ENCODE measurements around the gene MPPED2. TPM values are rescaled to one million over a fixed set of nuclear protein-coding genes. Genes with fewer than 3 reads are reported as not detected.
A peak's percentile ranks its signal among the peaks of the same experiment; 100 is the strongest.

Gene MPPED2
- total and polyA plus RNA-seq, 2 of the 13 experiments (the other 11 are each of a cell fraction or from before 2014, with no cell fraction given): not detected

GRCh38 chr11:30489511-30489910 is 96.6 kb downstream of the MPPED2 start:
- Histone ChIP-seq H3K4me3 (replicated peaks in 1 of 3; ENCODE audit: insufficient read depth in 1 of 3, low read depth in 2 of 3, low read length in 3 of 3) (0 out of 6 replicates have a peak overlapping the region, but pooled peaks of 1 of the 3 experiments have one; percentile 10), H3K4me1 (ENCODE audit: insufficient read depth, low read length) (peaks cover 32% of the 10 kb centered on the region), H3K27ac (ENCODE audit: extremely low read length, insufficient read depth, low read length) (peak overlapping the region; percentile 36), H2AFZ (ENCODE audit: low read length) (no peak overlapping the region), H4K20me1 (ENCODE audit: insufficient read depth, low read length) (no peaks in the 10 kb centered on the region), H3K9me3 (ENCODE audit: low read length) (no peaks in the 10 kb centered on the region), H3K79me2 (ENCODE audit: insufficient read depth, low read length) (no peaks in the 10 kb centered on the region), H3K4me2 (ENCODE audit: low read depth, low read length) (peak overlapping the region; percentile 70), H3K36me3 (replicated peaks in 1 of 2; ENCODE audit: control insufficient read depth in 1 of 2, insufficient read depth in 2 of 2, low read length in 2 of 2) (no peaks in the 10 kb centered on the region), H3K27me3 (ENCODE audit: control insufficient read depth in 1 of 2, insufficient read depth in 2 of 2, low read length in 2 of 2) (no peaks in the 10 kb centered on the region), H3K9ac (ENCODE audit: insufficient read depth, low read depth, low read length) (no peak overlapping the region)
- no peak for DNase-seq (ENCODE audit: low spot score)
- BruUV-seq (replicated peaks): no TSS peak
- POLR2A ChIA-PET: no interaction called here
- no peak for TF ChIP-seq KAT2B (IDR thresholded peaks at IDR 0.05; ENCODE audit: borderline replicate concordance, low read depth, low read length)
- TF ChIP-seq EHMT2 (IDR thresholded peaks at IDR 0.05; ENCODE audit: borderline replicate concordance, low read depth, low read length): 0 out of 2 replicates have a peak, but pooled peaks have one; percentile 36
- FAIRE-seq: no peak
- in situ Hi-C loops (cut with HindIII; ENCODE audit: extremely low pct_ligation_motif_present, low pct_unique_long_range_greater_than_20kb): no loop called here
- intact Hi-C loops (cut with micrococcal nuclease; ENCODE audit: unreplicated experiment): no loop called here
- ATAC-seq: peak; percentile 25
- CTCF ChIA-PET (ENCODE audit: low intra/inter-chr PET ratio, low total read pairs): no interaction called here
- WGBS (ENCODE audit: low lambda C conversion rate): 14% methylated on average over 4 of the region's 4 CpGs

GRCh38 chr11:30489076-30489475 is 97.1 kb downstream of the MPPED2 start:
- 0% methylated on average over 1 of the region's 1 CpG for WGBS (ENCODE audit: low lambda C conversion rate)
- Histone ChIP-seq H3K79me2 (ENCODE audit: insufficient read depth, low read length) (no peaks in the 10 kb centered on the region), H3K4me3 (replicated peaks in 1 of 3; ENCODE audit: insufficient read depth in 1 of 3, low read depth in 2 of 3, low read length in 3 of 3) (peak overlapping the region in 1 of 3 experiments; percentile 10; a peak in 2 of 6 replicates), H3K9ac (ENCODE audit: insufficient read depth, low read depth, low read length) (no peak overlapping the region), H3K9me3 (ENCODE audit: low read length) (no peaks in the 10 kb centered on the region), H2AFZ (ENCODE audit: low read length) (no peak overlapping the region), H3K27ac (ENCODE audit: extremely low read length, insufficient read depth, low read length) (no peak overlapping the region), H4K20me1 (ENCODE audit: insufficient read depth, low read length) (no peaks in the 10 kb centered on the region), H3K36me3 (replicated peaks in 1 of 2; ENCODE audit: control insufficient read depth in 1 of 2, insufficient read depth in 2 of 2, low read length in 2 of 2) (no peaks in the 10 kb centered on the region), H3K4me1 (ENCODE audit: insufficient read depth, low read length) (peaks cover 32% of the 10 kb centered on the region), H3K27me3 (ENCODE audit: control insufficient read depth in 1 of 2, insufficient read depth in 2 of 2, low read length in 2 of 2) (no peaks in the 10 kb centered on the region), H3K4me2 (ENCODE audit: low read depth, low read length) (peak overlapping the region; percentile 70)
- in situ Hi-C loops (cut with HindIII; ENCODE audit: extremely low pct_ligation_motif_present, low pct_unique_long_range_greater_than_20kb) (no loop called here), intact Hi-C loops (cut with micrococcal nuclease; ENCODE audit: unreplicated experiment) (no loop called here)
- POLR2A ChIA-PET: interaction anchor here (1.2 kb wide), 1 partner anchor 166 kb away, joined by 4 read pairs; the partner anchor contains the start of gene ARL14EP
- TF ChIP-seq AFF4 (CRISPR knock-in tag; IDR thresholded peaks at IDR 0.05): no peak
- peak; percentile 5; the same call in 1 of the 2 replicates for TF ChIP-seq HOMEZ (CRISPR knock-in tag; IDR thresholded peaks at IDR 0.05; ENCODE audit: low read depth)
- no TSS peak for BruUV-seq (replicated peaks)
- FAIRE-seq (no peak), ATAC-seq (no peak), DNase-seq (ENCODE audit: low spot score) (no peak)
- CTCF ChIA-PET (ENCODE audit: low intra/inter-chr PET ratio, low total read pairs): no interaction called here
